K562 (cell line): ENCODE data around the gene CACNA1S. TPM values are rescaled to one million over a fixed set of nuclear protein-coding genes. Genes with fewer than 3 reads are reported as not detected.

Experiments used
- ATF1 ChIP-seq, 2 experiments: fragments of 450-650 bp in 1 of 2; IDR thresholded peaks; 2 replicates each; pipeline ENCODE4 v1.6.1; 2016; ENCODE audit warnings: missing compliant biosample characterization in 1 of 2, missing genetic modification characterization in 1 of 2
- BCOR ChIP-seq: fragments of 450-650 bp; IDR thresholded peaks from 2 replicates; pipeline ENCODE4 v1.6.1; 2016
- MYBL2 ChIP-seq, 2 experiments: fragments of 450-650 bp in 1 of 2; sonication (generic) in 1 of 2; formaldehyde crosslinking in 1 of 2; IDR thresholded peaks; 2 replicates each; pipeline versions ENCODE4 v1.6.1 to v1.8.1; 2017 to 2022; ENCODE audit warnings: borderline replicate concordance in 1 of 2, inconsistent platforms in 1 of 2, low read depth in 1 of 2, mild to moderate bottlenecking in 1 of 2, missing genetic modification reagents in 1 of 2, moderate library complexity in 1 of 2
- NEUROD1 ChIP-seq: fragments of 150-350 bp; IDR thresholded peaks from 2 replicates; pipeline ENCODE4 v1.6.1; 2014; ENCODE audit warnings: borderline replicate concordance, low read length, low read depth; ENCODE audit not compliant: partially characterized antibody
- NR4A1 ChIP-seq, 2 experiments: fragments of 250-450 bp in 1 of 2; fragments of 450-650 bp in 1 of 2; sonication (Bioruptor Pico) in 1 of 2; IDR thresholded peaks; 2 replicates each; pipeline versions ENCODE4 v1.4.0 to v1.6.1; 2016 to 2020; ENCODE audit warnings: mild to moderate bottlenecking in 2 of 2, missing compliant biosample characterization in 1 of 2, missing genetic modification characterization in 1 of 2, moderate library complexity in 1 of 2
- RUNX1 ChIP-seq: sonication (generic); IDR thresholded peaks from 2 replicates; pipeline ENCODE4 v1.6.1; 2016; ENCODE audit warnings: antibody characterized with exemption, low read depth
- ZBTB11 ChIP-seq, 3 experiments: fragments of 200-800 bp in 1 of 3; fragments of 250-450 bp in 1 of 3; fragments of 450-650 bp in 1 of 3; sonication (Bioruptor Pico) in 1 of 3; sonication (Bioruptor generic) in 1 of 3; formaldehyde crosslinking in 1 of 3; IDR thresholded peaks; 2 replicates each; pipeline versions ENCODE4 v1.6.1 to v1.8.0; 2016 to 2022; ENCODE audit warnings: mild to moderate bottlenecking in 2 of 3, missing genetic modification characterization in 2 of 3, missing compliant biosample characterization in 1 of 3, moderate library complexity in 1 of 3
- ZNF644 ChIP-seq: fragments of 200-800 bp; sonication (Bioruptor generic); IDR thresholded peaks from 2 replicates; pipeline ENCODE4 v1.6.1; 2016; ENCODE audit warnings: low read depth, missing genetic modification characterization, missing compliant biosample characterization
- ZNF740 ChIP-seq, 3 experiments: fragments of 200-800 bp in 1 of 3; sonication (Bioruptor generic) in 1 of 3; sonication (generic) in 1 of 3; formaldehyde crosslinking in 1 of 3; IDR thresholded peaks; 2 replicates each; pipeline versions ENCODE4 v1.6.1 to v1.8.0; 2016 to 2022; ENCODE audit warnings: mild to moderate bottlenecking in 2 of 3, missing compliant biosample characterization in 2 of 3, missing genetic modification characterization in 2 of 3, missing genetic modification reagents in 1 of 3
- polyA plus RNA-seq, 8 experiments: library from polyadenylated mRNA; depleted of rRNA in 4 of 8; stranded (reverse) in 5 of 8; unstranded in 3 of 8; fragments of >200 nt; fragmentation: Nextera tagmentation in 2 of 8; fragmentation: Illumina TruSeq in 1 of 8; extraction: Ambion mirVana in 2 of 8; extraction: Trizol in 1 of 8; gene quantifications; 2 replicates each; pipeline versions ENCODE4 v1.2.1 to v1.2.3, GENCODE V29; 2011 to 2014; ENCODE audit warnings: inconsistent platforms in 1 of 8, missing spikeins in 1 of 8
- total RNA-seq, 7 experiments: library from RNA; depleted of rRNA in 6 of 7; stranded (reverse); fragments of >200 nt in 6 of 7; fragmentation: Illumina TruSeq in 2 of 7; extraction: Trizol in 2 of 7; gene quantifications; 2 replicates each; pipeline versions ENCODE4 v1.2.1 to v1.2.3, GENCODE V29; 2011 to 2021; ENCODE audit warnings: low replicate concordance in 1 of 7

The CACNA1S gene
- total and polyA plus RNA-seq, 9 of the 15 experiments (the other 6 are each of a cell fraction or from before 2014, with no cell fraction given) = not detected

- no peak for TF ChIP-seq ZBTB11 (CRISPR knock-in tag; IDR thresholded peaks at IDR 0.05)
- no peak for TF ChIP-seq RUNX1
- no peak for TF ChIP-seq NEUROD1
- TF ChIP-seq ZNF644 (tag) = no peak
- no peak for TF ChIP-seq ATF1 (CRISPR knock-in tag; IDR thresholded peaks at IDR 0.05)
- no peak for TF ChIP-seq ATF1 (tag; IDR thresholded peaks at IDR 0.05)
- peak; percentile 21; the same call in 1 of the 2 replicates for TF ChIP-seq MYBL2 (IDR thresholded peaks at IDR 0.05; ENCODE audit: low read depth)
- TF ChIP-seq MYBL2 (CRISPR knock-in tag; IDR thresholded peaks at IDR 0.05; ENCODE audit: borderline replicate concordance) = no peak
- TF ChIP-seq ZNF740 (CRISPR knock-in tag; IDR thresholded peaks at IDR 0.05) = no peak
- TF ChIP-seq ZNF740 (tag; IDR thresholded peaks at IDR 0.05) = no peak
- TF ChIP-seq BCOR = 0 out of 2 replicates have a peak, but pooled peaks have one; percentile 21
- TF ChIP-seq NR4A1 (CRISPR knock-in tag; IDR thresholded peaks at IDR 0.05) = no peak
- TF ChIP-seq NR4A1 (tag; IDR thresholded peaks at IDR 0.05) = no peak
These were observed 104.7 kb downstream of the CACNA1S start (continued) for GRCh38 chr1:201007481-201007880.
